H9 (cell line): ENCODE measurements around the gene PXK. TPM values are rescaled to one million over a fixed set of nuclear protein-coding genes. Genes with fewer than 3 reads are reported as not detected.

ENCODE experiments used
- DNase-seq: peaks from one replicate; pipeline ENCODE4 v3.0.0-alpha.2; 2017
- H2AFZ ChIP-seq: one replicate; pipeline ENCODE4 v1.6.1; 2013; ENCODE audit warnings: mild to moderate bottlenecking, low read length, control low read depth, moderate library complexity
- H2AK5ac ChIP-seq: 2 replicates; pipeline ENCODE4 v1.6.1; 2013; ENCODE audit warnings: low read length, control low read depth, mixed read lengths; ENCODE audit not compliant: insufficient read length
- H2BK120ac ChIP-seq: one replicate; pipeline ENCODE4 v1.6.1; 2013; ENCODE audit warnings: low read depth, mild to moderate bottlenecking, low read length, control low read depth, inconsistent platforms; ENCODE audit not compliant: poor library complexity, severe bottlenecking
- H2BK12ac ChIP-seq: 2 replicates; pipeline ENCODE4 v1.6.1; 2013; ENCODE audit warnings: low read length, control low read depth, mixed read lengths, low read depth; ENCODE audit not compliant: insufficient read length
- H2BK15ac ChIP-seq: 2 replicates; pipeline ENCODE4 v1.6.1; 2013; ENCODE audit warnings: low read depth, low read length, control low read depth
- H2BK20ac ChIP-seq: one replicate; pipeline ENCODE4 v1.6.1; 2013; ENCODE audit warnings: low read depth, mild to moderate bottlenecking, low read length, control low read depth, inconsistent platforms; ENCODE audit not compliant: poor library complexity, severe bottlenecking
- H2BK5ac ChIP-seq: 2 replicates; pipeline ENCODE4 v1.6.1; 2013; ENCODE audit warnings: low read length, control low read depth, mixed read lengths; ENCODE audit not compliant: insufficient read length
- H3K14ac ChIP-seq: 2 replicates; pipeline ENCODE4 v1.6.1; 2013; ENCODE audit warnings: low read length, control low read depth; ENCODE audit not compliant: insufficient read depth
- H3K18ac ChIP-seq: 2 replicates; pipeline ENCODE4 v1.6.1; 2013; ENCODE audit warnings: low read depth, mild to moderate bottlenecking, mixed read lengths, low read length, control low read depth; ENCODE audit not compliant: insufficient read length
- H3K23ac ChIP-seq: 2 replicates; pipeline ENCODE4 v1.6.1; 2013; ENCODE audit warnings: low read length, control low read depth, mixed read lengths, low read depth; ENCODE audit not compliant: insufficient read length
- H3K23me2 ChIP-seq: 2 replicates; pipeline ENCODE4 v1.6.1; 2013; ENCODE audit warnings: low read depth, mild to moderate bottlenecking, mixed read lengths, low read length, control low read depth; ENCODE audit not compliant: insufficient read length, poor library complexity, severe bottlenecking
- H3K27ac ChIP-seq: 2 replicates; pipeline ENCODE4 v1.5.1; 2013; ENCODE audit warnings: low read length, control low read depth, mixed read lengths, low read depth; ENCODE audit not compliant: insufficient read length
- H3K27me3 ChIP-seq: 2 replicates; pipeline ENCODE4 v1.6.1; 2013; ENCODE audit warnings: low read length, control low read depth, inconsistent platforms; ENCODE audit not compliant: insufficient read depth
- H3K4ac ChIP-seq: 2 replicates; pipeline ENCODE4 v1.6.1; 2013; ENCODE audit warnings: low read depth, mild to moderate bottlenecking, control low read depth, inconsistent platforms, low read length, moderate library complexity
- H3K4me1 ChIP-seq: 2 replicates; pipeline ENCODE4 v1.6.1; 2013; ENCODE audit warnings: low read length, control low read depth, inconsistent platforms; ENCODE audit not compliant: insufficient read depth
- H3K4me2 ChIP-seq: 2 replicates; pipeline ENCODE4 v1.6.1; 2013; ENCODE audit warnings: low read length, control low read depth, mixed read lengths; ENCODE audit not compliant: insufficient read length, insufficient read depth
- H3K56ac ChIP-seq: 2 replicates; pipeline ENCODE4 v1.6.1; 2013; ENCODE audit warnings: low read depth, mild to moderate bottlenecking, mixed read lengths, low read length, control low read depth; ENCODE audit not compliant: insufficient read length
- H3K79me1 ChIP-seq: 2 replicates; pipeline ENCODE4 v1.6.1; 2013; ENCODE audit warnings: low read depth, mild to moderate bottlenecking, moderate library complexity, low read length, control low read depth, inconsistent platforms; ENCODE audit not compliant: insufficient read depth, poor library complexity, severe bottlenecking
- H3K79me2 ChIP-seq: 2 replicates; pipeline ENCODE4 v1.6.1; 2013; ENCODE audit warnings: low read length, control low read depth, inconsistent platforms; ENCODE audit not compliant: insufficient read depth
- H3K9ac ChIP-seq: 2 replicates; pipeline ENCODE4 v1.6.1; 2013; ENCODE audit warnings: low read length, control low read depth, mixed read lengths; ENCODE audit not compliant: insufficient read length; ENCODE audit errors: extremely low read depth
- H3K9me3 ChIP-seq: one replicate; pipeline ENCODE4 v1.6.1; 2013; ENCODE audit warnings: low read depth, low read length, inconsistent platforms; ENCODE audit not compliant: control insufficient read depth
- H3T11ph ChIP-seq: one replicate; pipeline ENCODE4 v1.6.1; 2013; ENCODE audit warnings: mild to moderate bottlenecking, low read length, control low read depth, inconsistent platforms
- H4K20me1 ChIP-seq: one replicate; pipeline ENCODE4 v1.6.1; 2013; ENCODE audit not compliant: control insufficient read depth, insufficient read length, insufficient read depth
- H4K5ac ChIP-seq: 2 replicates; pipeline ENCODE4 v1.6.1; 2013; ENCODE audit warnings: low read depth, mild to moderate bottlenecking, mixed read lengths, low read length, control low read depth; ENCODE audit not compliant: insufficient read length
- H4K8ac ChIP-seq: replicated peaks from 2 replicates; pipeline ENCODE4 v1.6.1; 2013; ENCODE audit warnings: low read length, control low read depth, mixed read lengths, low read depth; ENCODE audit not compliant: insufficient read length
- H4K91ac ChIP-seq: 2 replicates; pipeline ENCODE4 v1.6.1; 2013; ENCODE audit warnings: low read depth, mild to moderate bottlenecking, moderate library complexity, mixed read lengths, low read length, control low read depth; ENCODE audit not compliant: insufficient read length
- H3K27ac Mint-ChIP-seq, 3 experiments: 2 replicates in 2 of 3; 3 replicates in 1 of 3; pipeline ENCODE4 v1.8.0; 2020 to 2021; ENCODE audit warnings: mixed read lengths in 3 of 3, mild to moderate bottlenecking in 1 of 3, moderate library complexity in 1 of 3
- H3K27me3 Mint-ChIP-seq: 2 replicates; pipeline ENCODE4 v1.8.0; 2021; ENCODE audit warnings: low read depth, mild to moderate bottlenecking, moderate library complexity, mixed read lengths
- H3K36me3 Mint-ChIP-seq, 3 experiments: 2 replicates in 2 of 3; 3 replicates in 1 of 3; pipeline ENCODE4 v1.8.0; 2020 to 2021; ENCODE audit warnings: low read depth in 3 of 3, mixed read lengths in 3 of 3; ENCODE audit not compliant: insufficient read depth in 1 of 3
- H3K4me1 Mint-ChIP-seq, 2 experiments: 2 replicates each; pipeline ENCODE4 v1.8.0; 2020; ENCODE audit warnings: mixed read lengths in 2 of 2
- H3K4me3 Mint-ChIP-seq, 2 experiments: 2 replicates in 1 of 2; 3 replicates in 1 of 2; pipeline ENCODE4 v1.8.0; 2020 to 2021; ENCODE audit warnings: mild to moderate bottlenecking in 2 of 2, mixed read lengths in 2 of 2, moderate library complexity in 1 of 2
- H3K9me3 Mint-ChIP-seq, 2 experiments: 2 replicates in 1 of 2; 3 replicates in 1 of 2; pipeline ENCODE4 v1.8.0; 2020; ENCODE audit warnings: mild to moderate bottlenecking in 2 of 2, mixed read lengths in 2 of 2, moderate library complexity in 1 of 2
- CTCF ChIP-seq: fragments of 200-600 bp; sonication (generic); conservative IDR thresholded peaks from 3 replicates; pipeline ENCODE4 v1.8.0; 2021; ENCODE audit warnings: antibody characterized with exemption, mild to moderate bottlenecking
- WGBS: extraction: QIAGEN DNeasy Blood & Tissue Kit; methylation state at CpG from one replicate; pipeline ENCODE4 v1.1.7; 2013; ENCODE audit warnings: missing lambda C conversion rate, low lambda C conversion rate, mixed read lengths; ENCODE audit not compliant: insufficient read length; ENCODE audit errors: extremely low coverage; 5-methylcytosine and 5-hydroxymethylcytosine counted together
- total RNA-seq: library from RNA; stranded (reverse); gene quantifications from 2 replicates; pipeline ENCODE4 v1.2.1, GENCODE V29; 2021

The PXK gene
- total RNA-seq, 1 experiment from 2014 or later = 3.3 TPM

- Histone ChIP-seq H3K79me1 (peaks cover 12% of the 10 kb centered on the region), H4K8ac (no peak overlapping the region), H4K5ac (no peak overlapping the region), H4K91ac (no peak overlapping the region), H4K20me1 (peaks cover 4% of the 10 kb centered on the region), H2BK12ac (no peak overlapping the region), H3K4ac (no peak overlapping the region), H2BK120ac (no peak overlapping the region), H3K27ac (no peak overlapping the region), H3K23ac (no peak overlapping the region), H2AFZ (no peak overlapping the region), H3K23me2 (peaks cover 6% of the 10 kb centered on the region), H3K4me2 (no peak overlapping the region), H2AK5ac (no peak overlapping the region), H2BK5ac (no peak overlapping the region), H2BK20ac (no peak overlapping the region), H2BK15ac (no peak overlapping the region), H3K18ac (no peak overlapping the region), H3K27me3 (no peaks in the 10 kb centered on the region), H3K9me3 (no peaks in the 10 kb centered on the region), H3K4me1 (no peaks in the 10 kb centered on the region), H3K79me2 (peaks cover 25% of the 10 kb centered on the region), H3K56ac (no peak overlapping the region), H3T11ph (no peak overlapping the region), H3K14ac (no peak overlapping the region), H3K9ac (no peak overlapping the region)
- no CpG with 5 or more reads among the region's 1 CpG for WGBS
- Mint-ChIP-seq H3K9me3 (no peaks in the 10 kb centered on the region), H3K4me3 (no peak overlapping the region), H3K27me3 (peaks cover 7% of the 10 kb centered on the region), H3K4me1 (peaks cover 14 to 15% of the 10 kb centered on the region in 2 experiments), H3K36me3 (peaks cover 31 to 55% (median 42%) of the 10 kb centered on the region in 3 experiments), H3K27ac (peak overlapping the region in 1 of 3 experiments; percentile 10; a peak in 1 of 7 replicates)
- DNase-seq = no peak
- TF ChIP-seq CTCF = no peak
Measured at GRCh38 chr3:58308728-58309127, 24.0 kb upstream of the PXK start.
